Hematopoietic multipotent progenitor cell treated with erythropoietin and hydrocortisone succinate and interleukin-3 and kit ligand, for 6 days (in vitro differentiated cells): ENCODE data around the gene MTM1.

Experiments used
- DNase-seq: peaks from one replicate; pipeline ENCODE4 v3.0.0-alpha.2; 2015

The MTM1 gene

DNA sequence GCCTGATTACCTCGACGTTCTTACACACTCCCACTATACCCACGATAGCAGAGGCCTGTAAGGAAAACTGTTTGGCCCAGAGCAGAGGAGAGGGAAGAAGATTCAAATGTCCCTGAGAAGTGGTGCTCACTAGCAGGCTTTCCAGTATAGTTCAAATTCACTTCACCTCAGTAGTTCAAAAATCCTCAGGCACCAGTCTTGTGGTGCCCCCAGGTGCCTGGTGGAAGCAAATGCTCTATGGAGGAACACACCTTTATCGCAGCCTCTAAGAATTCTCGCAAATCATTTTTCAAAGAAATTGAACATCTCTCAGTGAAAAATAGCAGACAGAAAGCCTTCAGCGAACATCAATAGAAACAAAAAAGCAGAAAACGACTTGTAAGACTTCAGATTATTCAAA, 112.6 kb downstream of the MTM1 start:
- peak; percentile 32 for DNase-seq

DNA sequence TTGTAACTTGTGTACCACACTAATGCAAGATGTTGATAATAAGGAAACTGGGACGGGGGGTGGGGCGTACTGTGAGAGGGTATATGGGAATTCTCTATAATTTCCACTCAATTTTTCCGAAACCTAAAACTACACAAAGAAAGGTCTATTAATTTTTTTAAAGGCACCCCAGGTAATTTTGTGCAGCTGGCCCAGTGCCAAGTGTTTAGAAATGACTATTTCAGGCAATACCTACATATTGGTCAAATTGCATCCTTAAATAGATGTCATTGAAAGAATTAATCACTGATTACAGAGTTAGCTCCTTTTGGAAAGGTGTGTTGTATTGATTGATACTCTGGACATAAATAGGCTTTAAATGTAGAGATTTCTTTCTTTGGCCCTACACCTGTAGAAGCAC, 114.7 kb downstream of the MTM1 start:
- DNase-seq, result no peak

- peak; percentile 77 for DNase-seq
Observed at GRCh38 chrX:150683536-150684146, 115.2 kb downstream of the MTM1 start.

- no peak for DNase-seq
Observed at GRCh38 chrX:150688911-150689451, 120.6 kb downstream of the MTM1 start.

GRCh38 chrX:150690126-150690525, 121.7 kb downstream of the MTM1 start:
- no peak for DNase-seq

DNA sequence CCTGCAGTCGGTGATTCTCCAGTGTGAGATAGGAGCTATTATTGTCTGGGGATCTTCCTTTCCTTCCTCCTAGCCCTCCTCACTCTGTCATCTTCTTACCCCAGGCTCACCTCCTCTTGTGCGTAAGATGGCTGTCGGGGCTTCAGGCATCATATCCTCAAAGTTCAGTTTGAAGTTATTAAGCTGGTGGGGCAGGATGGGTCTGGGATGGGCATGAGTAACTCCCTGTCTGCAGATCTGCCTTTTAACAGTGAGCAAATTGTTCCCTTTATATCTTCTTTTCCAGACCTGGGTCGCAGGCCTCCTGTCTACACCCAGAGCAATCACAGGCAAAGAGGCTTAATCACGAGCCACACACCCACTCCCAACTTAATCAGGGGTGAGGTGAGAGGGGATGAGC, 123.9 kb downstream of the MTM1 start:
- peak; percentile 12 for DNase-seq

GRCh38 chrX:150692831-150693724, 124.7 kb downstream of the MTM1 start, which contains the start of gene MTMR1:
Gene MTMR1 (plus strand): TSS chrX:150693396. CDS start chrX:150693531, 135 bp downstream.
- peak; percentile 43 for DNase-seq

GRCh38 chrX:150693725-150694574, 125.5 kb downstream of the MTM1 start:
- DNase-seq, result peak; percentile 58

DNA sequence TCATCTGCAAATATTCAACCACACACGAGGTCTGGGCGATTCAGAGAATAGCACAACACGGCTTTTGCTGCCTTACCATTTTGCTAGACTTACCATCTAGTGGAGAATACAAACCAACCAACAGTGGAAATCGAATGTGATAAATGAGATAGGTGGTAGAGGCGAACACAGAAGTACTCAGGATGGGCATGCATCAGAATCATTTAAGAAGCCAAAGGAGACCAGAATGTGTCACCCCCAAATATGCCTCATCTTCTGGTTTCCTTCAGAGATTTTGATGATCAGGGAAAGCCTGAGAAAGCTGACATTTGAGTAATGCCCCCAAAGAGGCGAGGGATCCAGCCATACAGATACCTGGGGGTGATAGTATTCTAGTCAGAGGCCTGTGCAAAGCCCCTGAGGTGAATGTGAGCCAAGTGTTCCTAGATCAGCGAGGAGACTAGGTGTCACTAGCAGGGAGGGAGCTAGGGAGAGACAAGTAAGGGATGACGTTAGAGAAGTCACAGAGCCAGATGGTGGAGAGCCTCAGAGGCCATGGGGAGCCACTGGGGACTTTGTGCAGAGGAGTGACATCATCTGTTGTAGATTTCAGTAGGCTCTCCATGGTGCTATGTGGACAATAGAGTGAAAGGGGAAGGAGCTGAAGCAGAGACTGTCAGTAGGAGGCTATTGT, 126.5 kb downstream of the MTM1 start:
- DNase-seq, result peak; percentile 19

DNA sequence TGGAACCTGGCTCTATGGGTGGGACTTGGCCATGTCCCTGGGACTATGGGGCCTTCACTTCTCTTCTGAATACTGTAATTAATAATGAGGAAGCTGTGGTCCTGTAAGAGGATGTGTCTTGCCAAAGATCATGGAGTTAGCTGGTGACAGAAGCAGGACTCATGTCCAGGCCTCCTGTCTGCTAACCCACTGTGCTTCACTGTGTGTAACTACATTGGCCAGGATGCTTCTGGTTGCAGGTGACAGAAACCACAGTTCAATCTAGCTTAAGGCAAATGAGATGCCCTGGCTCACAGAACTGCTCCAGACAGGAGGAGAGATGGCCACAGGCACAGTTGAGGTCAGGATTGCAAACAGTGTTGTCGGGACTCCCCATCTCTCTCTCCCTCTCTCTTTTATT, 127.9 kb downstream of the MTM1 start:
- peak; percentile 17 for DNase-seq

- peak; percentile 25 for DNase-seq
Observed at GRCh38 chrX:150696866-150697265, 128.4 kb downstream of the MTM1 start.

DNA sequence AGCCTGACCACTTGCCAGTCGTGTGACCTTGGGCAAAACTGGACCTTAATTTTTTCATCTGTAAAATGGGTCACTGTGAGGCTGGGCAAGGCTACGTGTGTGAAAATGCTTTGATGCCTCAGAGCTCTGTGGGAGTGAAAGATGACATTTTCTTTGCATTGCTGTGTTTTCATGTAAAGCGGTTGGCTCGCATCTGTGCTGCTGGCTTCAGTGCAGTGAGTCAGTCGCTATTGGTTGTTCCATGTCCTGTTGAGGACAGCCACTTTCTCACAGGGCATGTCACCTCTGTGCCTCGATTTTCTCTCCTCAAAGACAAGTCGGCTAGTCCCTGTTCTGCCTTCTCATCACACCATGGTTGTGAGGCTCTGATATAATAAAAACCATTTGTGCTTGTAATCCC, 129.2 kb downstream of the MTM1 start:
- DNase-seq, result no peak

- no peak for DNase-seq
Observed at GRCh38 chrX:150698981-150699380, 130.6 kb downstream of the MTM1 start.

DNA sequence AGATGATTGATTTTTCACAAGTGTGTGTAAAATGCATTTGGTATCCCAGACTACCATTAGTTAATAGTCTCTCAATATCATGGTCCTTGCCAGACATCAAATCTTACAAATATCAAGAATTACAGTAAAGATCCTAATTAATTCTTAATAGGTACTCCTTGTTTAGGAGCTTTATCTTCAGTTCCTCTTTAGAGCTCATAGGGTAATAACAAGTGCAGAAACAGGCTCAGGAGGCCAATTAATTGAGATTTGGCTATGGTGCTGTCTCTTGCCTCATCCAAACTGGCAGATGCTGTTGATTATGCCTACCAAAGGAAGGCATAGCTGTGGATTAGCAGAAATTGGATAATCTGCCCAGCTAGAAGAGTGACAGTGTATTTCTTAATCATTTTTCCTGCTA, 131.7 kb downstream of the MTM1 start:
- no peak for DNase-seq

GRCh38 chrX:150701377-150701776, 133.0 kb downstream of the MTM1 start:
- no peak for DNase-seq

DNA sequence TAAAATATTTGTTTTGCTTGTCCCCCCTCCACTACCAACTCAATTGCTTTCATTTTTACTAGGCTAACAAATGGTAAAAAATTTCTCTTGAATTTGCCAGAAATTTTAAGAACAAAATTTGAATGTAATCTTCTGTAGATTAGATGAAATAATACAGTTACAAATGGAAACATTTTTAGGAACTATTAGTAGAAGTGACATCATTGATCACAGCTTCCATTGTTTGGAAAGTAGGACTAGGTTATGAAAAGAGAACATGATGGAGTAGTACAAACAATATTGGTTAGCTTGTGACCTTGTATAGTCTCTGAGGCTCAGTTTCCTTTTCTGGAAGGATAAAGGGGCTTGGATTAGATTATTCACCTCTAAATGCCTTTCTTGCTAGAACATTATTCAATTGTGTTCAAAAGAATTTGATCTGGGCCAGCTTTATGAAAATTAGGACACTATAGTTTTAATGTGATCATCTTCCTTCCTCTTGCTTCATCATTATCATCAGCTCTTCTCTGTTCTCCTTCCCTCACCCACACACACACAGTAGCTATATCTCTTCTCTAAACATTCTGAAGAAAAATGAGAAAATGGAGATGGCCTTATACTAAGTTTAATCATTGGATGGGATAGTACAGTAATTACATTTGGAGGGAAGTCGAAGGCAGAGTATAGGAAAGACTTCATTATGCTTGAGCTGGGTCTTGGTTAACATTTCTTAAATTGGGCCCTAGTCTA, 134.7 kb downstream of the MTM1 start:
- no peak for DNase-seq

- DNase-seq, result no peak
Observed at GRCh38 chrX:150703695-150703974, 135.2 kb downstream of the MTM1 start.

DNA sequence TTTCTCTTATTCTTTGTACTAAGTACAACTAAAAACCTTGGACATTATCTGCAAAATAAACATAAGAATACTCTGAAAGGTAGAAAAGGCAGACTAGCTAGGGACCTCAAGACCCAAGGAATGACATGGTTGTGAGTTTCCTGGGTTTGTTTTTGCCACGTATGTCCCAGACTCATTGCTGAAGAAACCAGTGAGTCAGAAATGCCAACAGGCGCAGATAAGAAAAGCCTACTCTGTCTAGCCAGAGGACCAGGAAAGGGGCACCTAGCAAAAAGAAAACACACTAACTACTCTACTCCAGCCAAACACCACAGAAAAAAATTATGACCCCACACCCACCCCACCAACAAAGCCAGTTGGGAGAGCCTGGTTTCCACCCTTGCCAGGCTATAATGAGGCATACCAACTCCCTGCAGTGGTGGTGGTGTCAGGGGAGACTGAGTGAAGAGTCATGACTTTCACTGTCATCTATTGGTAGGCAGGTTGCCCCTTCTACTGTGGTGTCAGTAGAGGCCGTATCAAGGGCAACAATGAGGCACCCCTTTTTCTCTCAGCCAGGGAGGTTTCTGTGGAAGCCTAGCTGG, 135.7 kb downstream of the MTM1 start:
- DNase-seq, result no peak

- no peak for DNase-seq
Observed at GRCh38 chrX:150712619-150713018, 144.2 kb downstream of the MTM1 start.

- DNase-seq, result no peak
Observed at GRCh38 chrX:150715184-150715583, 146.8 kb downstream of the MTM1 start.

GRCh38 chrX:150719621-150720020, 151.2 kb downstream of the MTM1 start:
- DNase-seq, result no peak
